NCI-H2227 (cell line): ENCODE data around the gene AP1M1.
"Not testable (repeated sequence)": the region's sequence is repeated elsewhere in the genome, so short reads cannot be mapped to it uniquely, and the experiment has no call there.

Experiments
- DNase-seq: peaks from one replicate; lab custom pipeline; 2025; ENCODE audit not compliant: unreplicated experiment; lab: John Stamatoyannopoulos, UW

Gene AP1M1

GRCh38 chr19:16197622-16198369, at the start of gene AP1M1:
TSS of gene AP1M1 (plus strand) at chr19:16197911. CDS start at chr19:16198027, 116 bp downstream.
- peak; percentile 97 for DNase-seq

- DNase-seq = no peak
Observed at GRCh38 chr19:16148443-16149229, 49.1 kb upstream of the AP1M1 start.

GRCh38 chr19:16153582-16154336, 44.0 kb upstream of the AP1M1 start:
- no peak for DNase-seq

- DNase-seq = no peak
Observed at GRCh38 chr19:16154557-16154956, 43.2 kb upstream of the AP1M1 start.

GRCh38 chr19:16155128-16155527, 42.6 kb upstream of the AP1M1 start:
- no peak for DNase-seq

GRCh38 chr19:16156904-16157303, 40.8 kb upstream of the AP1M1 start:
- DNase-seq = no peak

- no peak for DNase-seq
Observed at GRCh38 chr19:16157601-16158000, 40.1 kb upstream of the AP1M1 start.

GRCh38 chr19:16159655-16160054, 38.1 kb upstream of the AP1M1 start:
- DNase-seq = no peak

GRCh38 chr19:16160445-16160942, 37.2 kb upstream of the AP1M1 start:
- no peak for DNase-seq

GRCh38 chr19:16160943-16161560, 36.7 kb upstream of the AP1M1 start:
- DNase-seq = no peak

GRCh38 chr19:16161840-16162239, 35.9 kb upstream of the AP1M1 start:
- DNase-seq = no peak

- DNase-seq = no peak
Observed at GRCh38 chr19:16164222-16164890, 33.4 kb upstream of the AP1M1 start.

- no peak for DNase-seq
Observed at GRCh38 chr19:16166417-16166816, 31.3 kb upstream of the AP1M1 start.

GRCh38 chr19:16167055-16167454, 30.7 kb upstream of the AP1M1 start:
- DNase-seq = no peak

- no peak for DNase-seq
Observed at GRCh38 chr19:16168465-16169081, 29.1 kb upstream of the AP1M1 start.

- no peak for DNase-seq
Observed at GRCh38 chr19:16170134-16170533, 27.6 kb upstream of the AP1M1 start.

GRCh38 chr19:16175954-16176353, 21.8 kb upstream of the AP1M1 start:
- no peak for DNase-seq

- DNase-seq = not testable (repeated sequence)
Observed at GRCh38 chr19:16178866-16179265, 18.8 kb upstream of the AP1M1 start.

GRCh38 chr19:16180611-16181010, 17.1 kb upstream of the AP1M1 start:
- DNase-seq = no peak

GRCh38 chr19:16184665-16185122, 13.0 kb upstream of the AP1M1 start:
- no peak for DNase-seq
